Epithelial cell of esophagus (primary cell): ENCODE data around the gene C11orf65.

ENCODE experiments used
- DNase-seq: peaks from one replicate; pipeline ENCODE4 v3.0.0; 2010; ENCODE audit warnings: low read depth
- H3K4me3 ChIP-seq: 2 replicates; pipeline ENCODE4 v1.5.1; 2011; ENCODE audit warnings: mild to moderate bottlenecking, low read length, control low read depth
- TF ChIP-seq, protein P1 (sequence below): IDR thresholded peaks from 2 replicates; pipeline ENCODE4 v1.5.1; 2011; ENCODE audit warnings: low read depth, mild to moderate bottlenecking, low read length, control low read depth, inconsistent platforms; ENCODE audit not compliant: insufficient read depth; ENCODE audit errors: missing control alignments

Gene C11orf65

DNA sequence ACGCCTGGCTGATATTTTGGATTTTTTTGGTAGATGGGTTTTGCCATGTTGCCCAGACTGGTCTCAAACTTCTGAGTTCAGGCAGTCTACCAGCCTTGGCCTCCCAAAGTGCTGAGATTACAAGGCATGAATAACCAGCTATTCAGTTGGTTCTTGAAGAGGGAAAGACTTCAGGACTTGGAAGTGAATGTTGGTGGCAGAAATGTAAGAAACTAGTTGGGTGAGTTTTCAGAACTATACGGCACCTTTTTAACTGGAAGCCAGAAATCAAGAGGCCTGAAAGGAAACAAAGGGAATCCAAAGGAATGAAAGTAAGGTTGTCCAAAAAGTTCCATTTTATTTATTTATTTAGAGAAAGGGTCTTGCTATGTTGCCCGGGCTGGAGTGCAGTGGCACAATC is 28.0 kb upstream of the C11orf65 start:
- TF ChIP-seq, protein P1, sequence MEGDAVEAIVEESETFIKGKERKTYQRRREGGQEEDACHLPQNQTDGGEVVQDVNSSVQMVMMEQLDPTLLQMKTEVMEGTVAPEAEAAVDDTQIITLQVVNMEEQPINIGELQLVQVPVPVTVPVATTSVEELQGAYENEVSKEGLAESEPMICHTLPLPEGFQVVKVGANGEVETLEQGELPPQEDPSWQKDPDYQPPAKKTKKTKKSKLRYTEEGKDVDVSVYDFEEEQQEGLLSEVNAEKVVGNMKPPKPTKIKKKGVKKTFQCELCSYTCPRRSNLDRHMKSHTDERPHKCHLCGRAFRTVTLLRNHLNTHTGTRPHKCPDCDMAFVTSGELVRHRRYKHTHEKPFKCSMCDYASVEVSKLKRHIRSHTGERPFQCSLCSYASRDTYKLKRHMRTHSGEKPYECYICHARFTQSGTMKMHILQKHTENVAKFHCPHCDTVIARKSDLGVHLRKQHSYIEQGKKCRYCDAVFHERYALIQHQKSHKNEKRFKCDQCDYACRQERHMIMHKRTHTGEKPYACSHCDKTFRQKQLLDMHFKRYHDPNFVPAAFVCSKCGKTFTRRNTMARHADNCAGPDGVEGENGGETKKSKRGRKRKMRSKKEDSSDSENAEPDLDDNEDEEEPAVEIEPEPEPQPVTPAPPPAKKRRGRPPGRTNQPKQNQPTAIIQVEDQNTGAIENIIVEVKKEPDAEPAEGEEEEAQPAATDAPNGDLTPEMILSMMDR = no peak
- H3K4me3 ChIP-seq = no peak overlapping the region
- DNase-seq = no peak

DNA sequence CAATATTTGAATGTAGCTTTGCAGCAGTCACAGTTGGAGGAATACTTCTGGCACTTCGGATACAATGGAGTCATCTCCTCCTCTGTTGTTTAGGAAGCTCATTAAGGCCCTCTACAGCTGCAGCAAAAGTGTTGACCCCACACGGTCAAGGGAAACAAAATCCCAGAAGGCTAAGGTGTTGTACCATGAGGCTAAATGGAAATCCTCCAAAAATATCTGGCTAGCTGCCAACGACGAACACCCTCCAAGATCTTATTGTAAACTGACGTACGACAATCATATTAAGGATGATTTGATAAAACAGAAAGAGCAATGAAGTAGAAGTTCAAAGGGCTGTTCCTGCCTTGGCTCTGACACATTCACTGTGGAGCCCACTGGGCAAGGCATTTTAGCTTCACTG is 26.9 kb upstream of the C11orf65 start:
- no peak for DNase-seq
- TF ChIP-seq, protein P1 = no peak
- no peak overlapping the region for H3K4me3 ChIP-seq

DNA sequence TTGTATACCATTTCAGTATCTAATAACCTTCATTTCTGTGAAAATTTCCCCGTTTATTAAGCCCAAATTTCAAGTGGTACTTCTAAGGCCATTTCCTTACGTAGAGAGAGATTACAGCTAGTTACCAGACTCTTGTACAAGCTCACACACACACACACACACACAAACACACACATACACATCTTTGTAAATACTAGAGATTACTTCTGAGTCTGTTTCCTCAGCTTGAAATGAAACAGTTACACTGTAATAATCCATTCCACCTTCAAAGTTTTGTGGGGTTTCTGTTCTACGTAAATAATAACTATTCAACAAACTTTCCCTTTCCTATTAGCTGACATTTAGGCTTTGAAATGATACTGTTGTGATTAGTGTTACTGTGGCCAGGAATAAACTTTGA is 24.6 kb upstream of the C11orf65 start:
- H3K4me3 ChIP-seq = no peak overlapping the region
- TF ChIP-seq, protein P1 = no peak
- DNase-seq = no peak

DNA sequence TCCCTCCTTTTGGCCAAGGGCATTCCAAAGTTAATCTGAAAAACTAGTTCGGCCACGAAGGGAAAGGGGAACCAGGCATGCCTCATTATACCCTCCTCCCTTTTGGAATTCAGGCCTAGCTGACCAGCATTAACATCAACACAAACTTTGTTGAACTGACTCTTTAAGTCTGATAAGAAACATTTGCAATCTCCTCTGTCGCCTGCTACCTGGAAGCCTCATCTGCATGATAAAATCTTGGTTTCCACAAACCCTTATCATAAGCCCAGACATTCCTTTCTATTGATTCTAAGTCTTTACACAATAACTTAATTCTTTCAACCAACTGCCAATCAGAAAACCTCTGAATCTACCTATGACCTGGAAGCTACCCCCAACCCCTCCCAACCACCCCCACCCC is 19.5 kb upstream of the C11orf65 start:
- no peak for DNase-seq
- no peak overlapping the region for H3K4me3 ChIP-seq
- TF ChIP-seq, protein P1 = no peak

DNA sequence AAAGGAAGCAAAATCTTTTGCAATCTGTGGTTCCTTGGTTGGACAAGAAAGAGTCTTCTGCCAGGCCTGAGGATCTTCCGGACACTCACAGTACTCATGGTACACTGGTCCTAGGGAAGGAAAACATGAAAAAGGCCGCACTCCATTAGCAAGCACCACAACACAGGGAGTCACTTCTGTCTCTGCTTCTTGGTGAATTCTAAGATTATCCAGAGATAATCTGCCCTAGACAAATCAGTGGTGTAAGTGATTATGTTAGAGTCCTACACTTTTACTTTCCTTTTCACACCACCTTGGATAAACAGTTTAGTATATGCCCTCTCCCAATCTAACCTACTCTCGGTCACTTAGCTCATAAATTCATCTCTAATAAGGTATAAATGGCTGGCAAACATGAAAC is 19.0 kb upstream of the C11orf65 start:
- DNase-seq = no peak
- TF ChIP-seq, protein P1 = no peak
- no peak overlapping the region for H3K4me3 ChIP-seq

DNA sequence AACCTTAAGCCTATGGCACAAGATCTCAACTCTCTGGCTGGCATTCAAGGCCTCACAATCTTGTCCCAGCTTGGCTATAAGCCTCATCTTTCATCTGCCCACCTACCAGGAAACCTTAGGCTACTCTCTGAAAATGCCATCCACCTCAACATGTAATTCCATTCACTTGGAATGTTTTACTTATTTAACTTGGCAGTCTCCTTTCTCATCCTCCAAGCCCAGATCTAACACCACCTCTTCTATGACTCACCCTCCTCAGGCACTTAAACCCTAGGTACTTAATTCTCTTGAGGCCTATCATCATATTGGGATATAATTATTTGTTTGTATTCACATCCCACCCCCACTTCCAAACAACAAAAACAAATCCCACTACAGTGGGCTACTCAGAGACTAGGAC is 15.8 kb upstream of the C11orf65 start:
- peak; percentile 60 for DNase-seq
- H3K4me3 ChIP-seq = no peak overlapping the region
- TF ChIP-seq, protein P1 = no peak

DNA sequence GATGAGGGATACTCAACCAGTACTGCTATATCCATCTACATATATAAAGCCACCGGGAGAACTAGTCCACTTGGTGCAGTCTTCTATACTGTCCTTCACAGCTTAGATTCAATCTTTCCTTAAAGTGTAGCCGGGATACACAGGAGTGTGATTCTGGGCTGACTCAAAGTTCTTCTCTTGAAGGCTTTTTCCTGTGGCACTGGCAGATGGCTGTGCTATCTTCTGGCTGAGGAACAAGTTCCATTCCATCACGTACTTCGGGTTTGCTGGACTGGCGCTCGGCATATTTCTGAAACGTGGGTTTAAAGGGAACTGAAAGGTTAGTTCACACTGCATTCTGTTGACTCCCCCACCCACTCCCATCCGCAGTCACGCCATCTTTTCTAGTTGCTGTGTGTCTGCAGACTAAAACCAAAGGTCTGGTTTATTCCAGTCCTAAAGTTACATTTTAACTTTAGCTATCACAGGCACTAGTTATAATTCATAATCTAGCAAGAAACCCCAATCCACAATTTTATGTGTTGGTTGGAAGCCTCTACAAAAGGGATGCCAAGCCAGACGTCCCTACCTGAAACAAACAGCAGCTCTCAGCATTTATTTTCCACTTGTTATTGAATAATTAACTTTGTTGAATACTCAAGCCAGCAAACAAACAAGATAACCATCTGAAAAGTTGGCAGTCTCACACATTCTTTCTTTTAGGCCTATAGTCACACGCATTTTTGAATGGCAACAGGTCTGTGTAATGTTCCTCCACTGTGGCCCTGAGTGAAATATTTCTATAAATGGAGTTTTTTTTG is 7.5 kb upstream of the C11orf65 start:
- no peak for DNase-seq
- TF ChIP-seq, protein P1 = no peak
- no peak overlapping the region for H3K4me3 ChIP-seq
